HepG2 (cell line): ENCODE results near the gene DYNC1LI1. TPM values are rescaled to one million over a fixed set of nuclear protein-coding genes. Genes with fewer than 3 reads are reported as not detected.

Experiments used
- ATAC-seq: fragments of 200-7000 bp; cut with Tn5 transposase; 3 replicates; pipeline ENCODE4 v1.9.1; 2020; ENCODE audit warnings: mild to moderate bottlenecking, moderate library complexity
- BruUV-seq: library from RNA; stranded (reverse); fragments of 400-500 nt; replicated peaks from 2 replicates; lab custom pipeline; 2021; lab: Mats Ljungman, UMichigan
- CTCF ChIA-PET: fragments of 300-600 bp; formaldehyde crosslinking; extraction: SDS; loops from one replicate; lab custom pipeline; 2021; ENCODE audit warnings: low total read pairs, inconsistent platforms, low intra/inter-chr PET ratio; lab: Yijun Ruan, JAX
- POLR2A ChIA-PET: fragments of 350-600 bp; sonication (Branson Sonifier 250); formaldehyde crosslinking; loops from one replicate; lab custom pipeline; 2020; ENCODE audit warnings: antibody characterized with exemption, inconsistent platforms; lab: Yijun Ruan, JAX
- DNase-seq: peaks from one replicate; pipeline ENCODE4 v3.0.0-alpha.2; 2015; ENCODE audit warnings: low spot score
- FAIRE-seq: peaks from 3 replicates; lab custom pipeline; 2011; peaks lifted over from hg19 to GRCh38; lab: Jason Lieb, UNC
- H2AFZ ChIP-seq: one replicate; pipeline ENCODE4 v1.6.1; 2011; ENCODE audit warnings: low read length, inconsistent platforms
- H3K27ac ChIP-seq: fragments of 300-600 bp; 3 replicates; pipeline ENCODE4 v1.8.0; 2011; ENCODE audit warnings: mixed run types, mild to moderate bottlenecking, mixed read lengths, low read length, inconsistent platforms; ENCODE audit not compliant: insufficient read depth; ENCODE audit errors: extremely low read length
- H3K27me3 ChIP-seq, 2 experiments: fragments of 200-600 bp in 1 of 2; 2 replicates in 1 of 2; 3 replicates in 1 of 2; pipeline versions ENCODE4 v1.6.0 to v1.8.0; 2011; ENCODE audit warnings: low read length in 2 of 2, mild to moderate bottlenecking in 2 of 2, moderate library complexity in 2 of 2, inconsistent platforms in 1 of 2; ENCODE audit not compliant: insufficient read depth in 2 of 2, control insufficient read depth in 1 of 2
- H3K36me3 ChIP-seq, 2 experiments: fragments of 200-600 bp in 1 of 2; replicated peaks in 1 of 2; 2 replicates in 1 of 2; 3 replicates in 1 of 2; pipeline versions ENCODE4 v1.5.1 to v1.8.0; 2011; ENCODE audit warnings: low read length in 2 of 2, inconsistent platforms in 1 of 2; ENCODE audit not compliant: insufficient read depth in 2 of 2, control insufficient read depth in 1 of 2
- H3K4me1 ChIP-seq: 2 replicates; pipeline ENCODE4 v1.5.1; 2012; ENCODE audit warnings: low read length, inconsistent platforms; ENCODE audit not compliant: insufficient read depth
- H3K4me2 ChIP-seq: 2 replicates; pipeline ENCODE4 v1.6.0; 2011; ENCODE audit warnings: low read depth, low read length, inconsistent platforms
- H3K4me3 ChIP-seq, 3 experiments: fragments of 200-600 bp in 1 of 3; sonication (generic), shearing (Covaris generic) in 1 of 3; replicated peaks in 1 of 3; 2 replicates each; pipeline ENCODE4 v1.5.1; 2011 to 2016; ENCODE audit warnings: low read length in 3 of 3, inconsistent platforms in 2 of 3, low read depth in 2 of 3, mild to moderate bottlenecking in 2 of 3, control low read depth in 1 of 3, mixed read lengths in 1 of 3; ENCODE audit not compliant: insufficient read depth in 1 of 3
- H3K79me2 ChIP-seq: one replicate; pipeline ENCODE4 v1.6.1; 2011; ENCODE audit warnings: low read length, inconsistent platforms; ENCODE audit not compliant: insufficient read depth
- H3K9ac ChIP-seq: 2 replicates; pipeline ENCODE4 v1.6.0; 2011; ENCODE audit warnings: mild to moderate bottlenecking, low read depth, low read length, inconsistent platforms; ENCODE audit not compliant: insufficient read depth
- H3K9me3 ChIP-seq: 2 replicates; pipeline ENCODE4 v1.5.1; 2012; ENCODE audit warnings: mild to moderate bottlenecking, low read length
- H4K20me1 ChIP-seq: 2 replicates; pipeline ENCODE4 v1.6.0; 2011; ENCODE audit warnings: inconsistent platforms, mild to moderate bottlenecking, low read length, moderate library complexity; ENCODE audit not compliant: insufficient read depth
- GZF1 ChIP-seq: sonication (generic); formaldehyde crosslinking; IDR thresholded peaks from 2 replicates; pipeline ENCODE4 v1.5.1; 2020; ENCODE audit warnings: mild to moderate bottlenecking, missing genetic modification reagents
- MAFF ChIP-seq: IDR thresholded peaks from 2 replicates; pipeline ENCODE4 v1.6.1; 2011; ENCODE audit warnings: low read depth, low read length, improper control_type of control experiment
- MED1 ChIP-seq: sonication (generic); formaldehyde crosslinking; IDR thresholded peaks from 2 replicates; pipeline ENCODE4 v1.4.0; 2020; ENCODE audit warnings: missing genetic modification reagents
- NFKBIZ ChIP-seq: IDR thresholded peaks from 2 replicates; pipeline ENCODE4 v1.6.1; 2018; ENCODE audit warnings: missing genetic modification reagents, missing compliant biosample characterization
- POLR2A ChIP-seq, 2 experiments: IDR thresholded peaks; 2 replicates each; pipeline ENCODE4 v1.6.1; 2011; ENCODE audit warnings: low read depth in 2 of 2, low read length in 2 of 2, mild to moderate bottlenecking in 1 of 2, moderate library complexity in 1 of 2; ENCODE audit not compliant: insufficient read depth in 1 of 2
- ZNF234 ChIP-seq: sonication (generic); formaldehyde crosslinking; conservative IDR thresholded peaks from 2 replicates; pipeline ENCODE4 v1.5.1; 2020; ENCODE audit warnings: mild to moderate bottlenecking, missing genetic modification reagents
- ZNF343 ChIP-seq: sonication (generic); formaldehyde crosslinking; IDR thresholded peaks from 2 replicates; pipeline ENCODE4 v1.4.0; 2020; ENCODE audit warnings: mild to moderate bottlenecking, missing genetic modification reagents
- ZNF703 ChIP-seq: sonication (generic); formaldehyde crosslinking; IDR thresholded peaks from 2 replicates; pipeline ENCODE4 v1.5.1; 2020; ENCODE audit warnings: missing genetic modification reagents, mild to moderate bottlenecking, moderate library complexity, borderline replicate concordance
- ZNF709 ChIP-seq: sonication (generic); formaldehyde crosslinking; IDR thresholded peaks from 2 replicates; pipeline ENCODE4 v1.5.0; 2020; ENCODE audit warnings: mild to moderate bottlenecking, missing genetic modification reagents
- WGBS: methylation state at CpG from one replicate; pipeline ENCODE4 v1.1.6; 2017; ENCODE audit warnings: low lambda C conversion rate; 5-methylcytosine and 5-hydroxymethylcytosine counted together
- in situ Hi-C: cut with HindIII; loops from 2 replicates; pipeline ENCODE4 v1.10.0; 2017; ENCODE audit warnings: low pct_unique_long_range_greater_than_20kb; ENCODE audit not compliant: extremely low pct_ligation_motif_present
- intact Hi-C: fragments of 100-400 bp; cut with micrococcal nuclease; formaldehyde crosslinking; loops from one replicate; pipeline ENCODE4 v1.10.0; 2022; ENCODE audit not compliant: unreplicated experiment
- polyA plus RNA-seq, 8 experiments: library from polyadenylated mRNA; depleted of rRNA in 3 of 8; stranded (reverse) in 7 of 8; unstranded in 1 of 8; fragments of >200 nt; fragmentation: Illumina TruSeq in 4 of 8; extraction: Trizol in 4 of 8; gene quantifications; 2 replicates each; pipeline versions ENCODE4 v1.2.1 to v1.2.3, GENCODE V29; 2011 to 2016; ENCODE audit warnings: low read depth in 4 of 8, missing spikeins in 1 of 8, mixed read lengths in 1 of 8; ENCODE audit not compliant: insufficient read depth in 1 of 8
- total RNA-seq, 5 experiments: library from RNA; depleted of rRNA; stranded (reverse); fragments of >200 nt; fragmentation: Illumina TruSeq; extraction: Trizol; gene quantifications; 2 replicates each; pipeline ENCODE4 v1.2.3, GENCODE V29; 2016; ENCODE audit warnings: low read depth in 1 of 5
- TF ChIP-seq, protein P1 (sequence below): sonication (generic); formaldehyde crosslinking; IDR thresholded peaks from 2 replicates; pipeline ENCODE4 v1.4.0; 2020; ENCODE audit warnings: missing genetic modification reagents, borderline replicate concordance
- TF ChIP-seq, protein P2 (sequence below): sonication (generic); formaldehyde crosslinking; IDR thresholded peaks from 2 replicates; pipeline ENCODE4 v1.4.0; 2020; ENCODE audit warnings: mild to moderate bottlenecking, low read depth, missing genetic modification reagents
- TF ChIP-seq, protein P3 (sequence below): sonication (generic); formaldehyde crosslinking; IDR thresholded peaks from 2 replicates; pipeline ENCODE4 v1.5.0; 2020; ENCODE audit warnings: mild to moderate bottlenecking, missing genetic modification reagents, borderline replicate concordance
- TF ChIP-seq, protein P4 (sequence below): sonication (generic); formaldehyde crosslinking; IDR thresholded peaks from 2 replicates; pipeline ENCODE4 v1.4.0; 2020; ENCODE audit warnings: missing genetic modification reagents, borderline replicate concordance
- TF ChIP-seq, protein P5 (sequence below): IDR thresholded peaks from 2 replicates; pipeline ENCODE4 v1.6.1; 2016; ENCODE audit warnings: missing biosample characterization, missing genetic modification reagents, low read depth

DYNC1LI1 gene
- total and polyA plus RNA-seq, 2 of the 13 experiments (the other 11 are each of a cell fraction or from before 2014, with no cell fraction given) = 13.4 to 37.1 TPM

DNA sequence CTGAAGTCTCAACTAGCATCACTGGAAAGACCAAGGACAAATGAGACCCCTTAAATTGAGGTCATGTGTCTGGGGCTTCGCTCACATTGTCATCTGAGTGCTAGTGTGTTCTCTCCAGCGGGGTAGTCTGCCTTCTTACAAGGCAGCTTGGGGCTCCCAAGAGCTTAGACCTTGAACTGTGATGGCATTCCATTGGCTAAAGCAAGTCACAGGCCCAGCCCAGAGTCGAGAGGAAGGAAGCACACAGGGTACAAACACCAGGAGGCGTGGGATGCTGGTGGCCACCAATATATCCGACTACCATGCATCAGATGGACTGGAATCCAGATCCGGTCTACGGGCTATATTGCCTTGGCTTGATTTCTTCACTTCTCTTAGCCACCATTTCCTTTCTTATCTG, 31.5 kb upstream of the DYNC1LI1 start:
- FAIRE-seq = no peak
- no peaks in the 10 kb centered on the region for H3K9me3 ChIP-seq
- ChIA-PET CTCF (no interaction called here), POLR2A (no interaction called here)
- in situ Hi-C loops (no loop called here), intact Hi-C loops (no loop called here)
- H3K79me2 ChIP-seq = no peaks in the 10 kb centered on the region
- no TSS peak for BruUV-seq
- DNase-seq = no peak
- H2AFZ ChIP-seq = no peak overlapping the region
- no peaks in the 10 kb centered on the region for H3K36me3 ChIP-seq
- 0 out of 5 replicates have a peak, but pooled peaks cover 0 to 4% of the 10 kb centered on the region in 2 experiments for H3K27me3 ChIP-seq
- no peak for ATAC-seq
- H3K4me3 ChIP-seq = no peak overlapping the region
- 71% methylated on average over 6 of the region's 7 CpGs for WGBS
- no peak overlapping the region for H3K9ac ChIP-seq
- H3K4me1 ChIP-seq = peaks cover 2% of the 10 kb centered on the region
- no peak overlapping the region for H3K27ac ChIP-seq
- H4K20me1 ChIP-seq = no peaks in the 10 kb centered on the region
- no peak overlapping the region for H3K4me2 ChIP-seq
- TF ChIP-seq GZF1 (CRISPR knock-in tag) = no peak
- no peak for TF ChIP-seq ZNF343 (CRISPR knock-in tag)
- TF ChIP-seq, protein P1, sequence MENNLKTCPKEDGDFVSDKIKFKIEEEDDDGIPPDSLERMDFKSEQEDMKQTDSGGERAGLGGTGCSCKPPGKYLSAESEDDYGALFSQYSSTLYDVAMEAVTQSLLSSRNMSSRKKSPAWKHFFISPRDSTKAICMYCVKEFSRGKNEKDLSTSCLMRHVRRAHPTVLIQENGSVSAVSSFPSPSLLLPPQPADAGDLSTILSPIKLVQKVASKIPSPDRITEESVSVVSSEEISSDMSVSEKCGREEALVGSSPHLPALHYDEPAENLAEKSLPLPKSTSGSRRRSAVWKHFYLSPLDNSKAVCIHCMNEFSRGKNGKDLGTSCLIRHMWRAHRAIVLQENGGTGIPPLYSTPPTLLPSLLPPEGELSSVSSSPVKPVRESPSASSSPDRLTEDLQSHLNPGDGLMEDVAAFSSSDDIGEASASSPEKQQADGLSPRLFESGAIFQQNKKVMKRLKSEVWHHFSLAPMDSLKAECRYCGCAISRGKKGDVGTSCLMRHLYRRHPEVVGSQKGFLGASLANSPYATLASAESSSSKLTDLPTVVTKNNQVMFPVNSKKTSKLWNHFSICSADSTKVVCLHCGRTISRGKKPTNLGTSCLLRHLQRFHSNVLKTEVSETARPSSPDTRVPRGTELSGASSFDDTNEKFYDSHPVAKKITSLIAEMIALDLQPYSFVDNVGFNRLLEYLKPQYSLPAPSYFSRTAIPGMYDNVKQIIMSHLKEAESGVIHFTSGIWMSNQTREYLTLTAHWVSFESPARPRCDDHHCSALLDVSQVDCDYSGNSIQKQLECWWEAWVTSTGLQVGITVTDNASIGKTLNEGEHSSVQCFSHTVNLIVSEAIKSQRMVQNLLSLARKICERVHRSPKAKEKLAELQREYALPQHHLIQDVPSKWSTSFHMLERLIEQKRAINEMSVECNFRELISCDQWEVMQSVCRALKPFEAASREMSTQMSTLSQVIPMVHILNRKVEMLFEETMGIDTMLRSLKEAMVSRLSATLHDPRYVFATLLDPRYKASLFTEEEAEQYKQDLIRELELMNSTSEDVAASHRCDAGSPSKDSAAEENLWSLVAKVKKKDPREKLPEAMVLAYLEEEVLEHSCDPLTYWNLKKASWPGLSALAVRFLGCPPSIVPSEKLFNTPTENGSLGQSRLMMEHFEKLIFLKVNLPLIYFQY (CRISPR knock-in tag) = no peak
- TF ChIP-seq NFKBIZ (CRISPR knock-in tag) = no peak
- TF ChIP-seq, protein P2, sequence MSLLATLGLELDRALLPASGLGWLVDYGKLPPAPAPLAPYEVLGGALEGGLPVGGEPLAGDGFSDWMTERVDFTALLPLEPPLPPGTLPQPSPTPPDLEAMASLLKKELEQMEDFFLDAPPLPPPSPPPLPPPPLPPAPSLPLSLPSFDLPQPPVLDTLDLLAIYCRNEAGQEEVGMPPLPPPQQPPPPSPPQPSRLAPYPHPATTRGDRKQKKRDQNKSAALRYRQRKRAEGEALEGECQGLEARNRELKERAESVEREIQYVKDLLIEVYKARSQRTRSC (CRISPR knock-in tag) = no peak
- TF ChIP-seq, protein P3, sequence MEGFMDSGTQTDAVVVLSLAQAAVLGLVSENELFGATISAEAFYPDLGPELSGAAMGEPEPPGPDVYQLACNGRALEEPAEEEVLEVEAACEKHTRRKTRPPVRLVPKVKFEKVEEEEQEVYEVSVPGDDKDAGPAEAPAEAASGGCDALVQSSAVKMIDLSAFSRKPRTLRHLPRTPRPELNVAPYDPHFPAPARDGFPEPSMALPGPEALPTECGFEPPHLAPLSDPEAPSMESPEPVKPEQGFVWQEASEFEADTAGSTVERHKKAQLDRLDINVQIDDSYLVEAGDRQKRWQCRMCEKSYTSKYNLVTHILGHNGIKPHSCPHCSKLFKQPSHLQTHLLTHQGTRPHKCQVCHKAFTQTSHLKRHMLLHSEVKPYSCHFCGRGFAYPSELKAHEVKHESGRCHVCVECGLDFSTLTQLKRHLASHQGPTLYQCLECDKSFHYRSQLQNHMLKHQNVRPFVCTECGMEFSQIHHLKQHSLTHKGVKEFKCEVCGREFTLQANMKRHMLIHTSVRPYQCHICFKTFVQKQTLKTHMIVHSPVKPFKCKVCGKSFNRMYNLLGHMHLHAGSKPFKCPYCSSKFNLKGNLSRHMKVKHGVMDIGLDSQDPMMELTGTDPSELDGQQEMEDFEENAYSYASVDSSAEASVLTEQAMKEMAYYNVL = no peak
- no peak for TF ChIP-seq ZNF703 (CRISPR knock-in tag)
- no peak for TF ChIP-seq ZNF234 (CRISPR knock-in tag)
- TF ChIP-seq ZNF709 = no peak
- TF ChIP-seq, protein P4, sequence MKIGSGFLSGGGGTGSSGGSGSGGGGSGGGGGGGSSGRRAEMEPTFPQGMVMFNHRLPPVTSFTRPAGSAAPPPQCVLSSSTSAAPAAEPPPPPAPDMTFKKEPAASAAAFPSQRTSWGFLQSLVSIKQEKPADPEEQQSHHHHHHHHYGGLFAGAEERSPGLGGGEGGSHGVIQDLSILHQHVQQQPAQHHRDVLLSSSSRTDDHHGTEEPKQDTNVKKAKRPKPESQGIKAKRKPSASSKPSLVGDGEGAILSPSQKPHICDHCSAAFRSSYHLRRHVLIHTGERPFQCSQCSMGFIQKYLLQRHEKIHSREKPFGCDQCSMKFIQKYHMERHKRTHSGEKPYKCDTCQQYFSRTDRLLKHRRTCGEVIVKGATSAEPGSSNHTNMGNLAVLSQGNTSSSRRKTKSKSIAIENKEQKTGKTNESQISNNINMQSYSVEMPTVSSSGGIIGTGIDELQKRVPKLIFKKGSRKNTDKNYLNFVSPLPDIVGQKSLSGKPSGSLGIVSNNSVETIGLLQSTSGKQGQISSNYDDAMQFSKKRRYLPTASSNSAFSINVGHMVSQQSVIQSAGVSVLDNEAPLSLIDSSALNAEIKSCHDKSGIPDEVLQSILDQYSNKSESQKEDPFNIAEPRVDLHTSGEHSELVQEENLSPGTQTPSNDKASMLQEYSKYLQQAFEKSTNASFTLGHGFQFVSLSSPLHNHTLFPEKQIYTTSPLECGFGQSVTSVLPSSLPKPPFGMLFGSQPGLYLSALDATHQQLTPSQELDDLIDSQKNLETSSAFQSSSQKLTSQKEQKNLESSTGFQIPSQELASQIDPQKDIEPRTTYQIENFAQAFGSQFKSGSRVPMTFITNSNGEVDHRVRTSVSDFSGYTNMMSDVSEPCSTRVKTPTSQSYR (CRISPR knock-in tag) = no peak
- no peak for TF ChIP-seq POLR2A (IDR thresholded peaks at IDR 0.05; ENCODE audit: insufficient read depth in 1 of 2, low read depth in 2 of 2, low read length in 2 of 2)
- TF ChIP-seq MED1 (CRISPR knock-in tag) = no peak
- no peak for TF ChIP-seq MAFF
- TF ChIP-seq, protein P5, sequence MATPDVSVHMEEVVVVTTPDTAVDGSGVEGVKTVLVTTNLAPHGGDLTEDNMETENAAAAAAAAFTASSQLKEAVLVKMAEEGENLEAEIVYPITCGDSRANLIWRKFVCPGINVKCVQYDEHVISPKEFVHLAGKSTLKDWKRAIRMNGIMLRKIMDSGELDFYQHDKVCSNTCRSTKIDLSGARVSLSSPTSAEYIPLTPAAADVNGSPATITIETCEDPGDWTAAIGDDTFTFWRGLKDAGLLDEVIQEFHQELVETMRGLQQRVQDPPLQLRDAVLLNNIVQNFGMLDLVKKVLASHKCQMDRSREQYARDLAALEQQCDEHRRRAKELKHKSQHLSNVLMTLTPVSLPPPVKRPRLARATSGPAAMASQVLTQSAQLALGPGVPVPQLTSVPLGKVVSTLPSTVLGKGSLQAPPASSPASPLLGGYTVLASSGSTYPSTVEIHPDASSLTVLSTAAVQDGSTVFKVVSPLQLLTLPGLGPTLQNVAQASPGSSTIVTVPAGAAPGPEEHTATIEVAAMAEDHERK (CRISPR knock-in tag) = no peak
